Stimulated activated CD4-positive, alpha-beta T cell treated with anti-CD3 and anti-CD28 coated beads, Interleukin-15, amount 100 ng/mL, for 48 hours (primary cell): Measurements from ENCODE around the gene TFB2M.
"Not testable (repeated sequence)": the region's sequence is repeated elsewhere in the genome, so short reads cannot be mapped to it uniquely, and the experiment has no call there.

ENCODE experiments used
- DNase-seq, 2 donors: peaks; one replicate each; pipeline ENCODE4 v3.0.0-alpha.2; 2020; ENCODE audit warnings: low read depth in 2 of 2

The TFB2M gene

GRCh38 chr1:246582301-246583055, 16.4 kb upstream of the TFB2M start:
- DNase-seq = no peak

DNA sequence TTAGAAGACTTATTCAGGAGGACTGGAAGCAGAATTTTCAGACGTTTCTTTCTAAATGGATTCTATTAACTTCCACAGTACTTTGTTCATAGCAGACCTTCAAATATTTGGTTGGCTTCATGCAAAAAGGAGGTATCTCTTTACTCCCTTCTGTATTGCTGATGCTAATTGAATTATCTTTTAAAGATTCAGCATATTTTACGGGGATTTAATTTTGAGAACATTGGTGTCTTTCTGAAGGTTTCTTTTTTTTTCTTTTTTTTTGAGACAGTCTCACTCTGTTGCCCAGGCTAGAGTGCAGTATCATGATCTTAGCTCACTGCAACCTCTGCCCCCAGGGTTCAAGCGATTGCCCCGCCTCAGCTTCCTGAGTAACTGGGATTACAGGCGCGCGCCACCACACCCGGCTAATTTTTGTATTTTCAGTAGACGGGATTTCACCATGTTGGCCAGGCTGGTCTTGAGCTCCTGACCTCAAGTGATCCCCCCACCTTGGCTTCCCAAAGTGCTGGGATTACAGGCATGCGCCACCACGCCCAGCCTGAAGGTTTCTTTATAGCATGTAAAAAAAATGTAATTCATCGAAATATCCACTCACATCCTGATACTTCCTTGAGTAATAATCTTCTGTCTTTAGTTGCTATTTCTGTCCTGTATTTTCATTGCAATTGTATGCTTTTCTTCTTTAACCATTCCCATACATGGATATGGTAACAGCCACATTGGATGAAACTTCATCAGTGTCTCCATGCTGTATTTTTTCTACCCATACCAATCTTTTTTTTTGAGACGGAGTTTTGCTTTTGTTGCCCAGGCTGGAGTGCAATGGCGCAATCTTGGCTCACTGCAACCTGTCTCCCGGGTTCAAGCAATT, 14.7 kb upstream of the TFB2M start:
- DNase-seq = no peak

- DNase-seq = no peak
Measured at GRCh38 chr1:246579818-246580217, 13.8 kb upstream of the TFB2M start.

- no peak for DNase-seq
Measured at GRCh38 chr1:246577720-246578106, 11.7 kb upstream of the TFB2M start.

DNA sequence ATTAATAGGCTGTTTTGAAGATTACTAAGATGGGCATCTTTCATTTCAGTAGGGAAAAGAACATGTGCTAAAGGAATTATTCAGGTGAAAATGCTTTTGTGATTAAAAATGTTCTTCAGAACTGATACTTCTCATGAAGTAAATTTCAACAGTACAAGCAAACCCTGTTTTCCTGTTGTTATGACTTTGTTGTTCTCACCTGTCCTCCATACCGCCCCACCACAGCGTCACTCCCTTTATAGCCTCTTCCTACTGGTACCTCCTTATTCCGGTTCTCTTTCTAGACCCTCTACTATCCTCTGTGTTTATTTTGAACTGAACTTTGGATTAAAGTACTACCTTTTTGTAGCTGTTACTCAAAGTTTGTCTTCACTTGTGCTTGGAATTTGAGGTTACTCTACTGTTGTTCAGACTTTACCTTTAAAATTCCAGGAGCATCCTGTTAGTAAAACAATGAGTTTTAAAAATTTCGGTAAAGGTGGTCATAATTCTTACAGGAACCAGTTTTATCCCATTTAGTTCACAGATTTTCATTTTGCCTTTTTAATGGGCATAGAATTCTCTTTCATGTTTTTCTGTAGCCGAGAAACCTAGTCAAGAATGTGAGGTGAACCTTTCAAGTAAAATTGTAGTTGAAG, 11.1 kb upstream of the TFB2M start:
- DNase-seq = no peak

- DNase-seq = no peak
Measured at GRCh38 chr1:246576709-246577032, 10.6 kb upstream of the TFB2M start.

GRCh38 chr1:246573491-246573890, 7.4 kb upstream of the TFB2M start:
- DNase-seq = no peak

- no peak for DNase-seq
Measured at GRCh38 chr1:246572785-246573184, 6.7 kb upstream of the TFB2M start.

- DNase-seq = no peak
Measured at GRCh38 chr1:246571953-246572352, 5.9 kb upstream of the TFB2M start.

DNA sequence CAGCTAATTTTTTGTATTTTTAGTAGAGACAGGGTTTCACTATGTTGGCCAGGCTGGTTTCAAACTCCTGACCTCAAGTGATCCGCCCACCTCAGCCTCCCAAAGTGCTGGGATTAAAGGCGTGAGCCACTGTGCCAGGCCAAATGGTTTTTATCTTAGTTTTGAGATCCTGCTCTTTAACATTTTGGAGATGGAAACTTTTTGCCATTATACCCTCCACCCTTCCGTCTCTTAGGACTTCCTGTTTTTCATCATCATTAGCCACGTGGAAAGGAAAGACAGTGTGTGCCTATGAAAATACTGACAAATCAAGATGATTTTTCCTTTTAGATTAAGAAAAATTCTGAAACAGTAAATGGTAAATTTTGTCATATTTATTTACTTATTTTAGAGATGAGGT, 5.2 kb upstream of the TFB2M start:
- DNase-seq = not testable (repeated sequence)

- no peak for DNase-seq
Measured at GRCh38 chr1:246569248-246570238, 3.5 kb upstream of the TFB2M start.

- no peak for DNase-seq
Measured at GRCh38 chr1:246567646-246568235, 1.7 kb upstream of the TFB2M start.

DNA sequence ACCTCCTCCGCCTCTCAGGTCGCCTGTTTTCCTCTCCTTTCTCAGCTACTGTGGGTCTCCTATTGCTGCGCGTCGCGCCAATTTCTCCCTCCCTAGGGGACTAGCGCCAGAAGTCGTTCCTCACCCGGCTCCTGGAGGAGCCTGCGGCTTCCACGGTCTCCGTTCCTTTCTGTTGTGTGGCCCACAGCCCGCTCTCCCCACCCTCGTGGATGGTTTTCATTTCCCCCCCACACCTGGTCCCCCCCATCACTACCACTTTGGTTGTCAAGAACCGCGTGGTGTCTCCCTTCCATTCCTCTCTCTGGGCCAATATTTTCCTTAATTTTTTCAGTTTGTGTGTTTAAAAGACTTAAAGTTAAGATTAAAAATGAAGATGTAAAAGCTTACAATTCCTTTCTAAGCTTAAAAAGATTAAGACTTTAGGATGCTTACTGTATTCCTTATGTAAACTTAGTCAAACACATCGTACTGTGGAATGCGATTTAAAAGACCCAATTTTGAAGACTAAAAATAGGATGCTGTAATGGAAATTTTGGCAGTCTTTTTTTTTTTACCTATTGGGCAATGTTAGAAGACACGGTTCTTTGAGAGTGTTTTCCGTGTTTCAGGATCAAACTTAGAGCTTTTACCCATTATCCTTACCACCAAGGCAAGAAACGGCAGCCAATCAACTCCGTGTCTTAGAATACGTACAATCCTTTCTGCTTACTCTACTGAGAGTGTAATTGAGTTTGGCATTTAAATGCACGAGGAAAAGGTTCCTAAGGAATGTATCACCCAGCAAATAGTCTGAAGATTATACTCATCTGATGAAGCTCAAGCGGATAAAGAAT, 968 bp upstream of the TFB2M start:
- peak in 1 of 2 donors; percentile 19 for DNase-seq

DNA sequence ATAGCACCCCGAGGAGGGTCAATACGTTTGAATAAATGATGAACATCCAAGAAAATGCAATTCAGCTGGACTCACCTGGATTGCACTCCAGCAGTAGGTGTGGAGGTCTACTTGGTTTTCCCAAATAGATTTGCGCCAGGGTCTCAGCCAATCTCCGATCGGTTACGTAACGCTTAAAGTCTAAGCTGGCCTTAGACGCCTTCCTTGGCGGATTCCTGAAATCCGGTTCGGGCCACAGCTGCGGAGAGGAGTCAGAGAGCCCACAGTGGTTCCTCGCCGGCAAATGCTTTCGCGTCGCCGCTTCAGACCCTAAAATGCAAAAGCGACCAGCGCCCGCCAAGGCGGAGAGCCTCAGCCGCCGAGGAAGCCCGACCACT, 322 bp downstream of the TFB2M start:
- DNase-seq = no peak

GRCh38 chr1:246564839-246565750, 966 bp downstream of the TFB2M start:
- DNase-seq = no peak

GRCh38 chr1:246560833-246561232, 5.2 kb downstream of the TFB2M start:
- not testable (repeated sequence) for DNase-seq

- no peak for DNase-seq
Measured at GRCh38 chr1:246559310-246559709, 6.8 kb downstream of the TFB2M start.

GRCh38 chr1:246558041-246558440, 8.0 kb downstream of the TFB2M start:
- no peak for DNase-seq

DNA sequence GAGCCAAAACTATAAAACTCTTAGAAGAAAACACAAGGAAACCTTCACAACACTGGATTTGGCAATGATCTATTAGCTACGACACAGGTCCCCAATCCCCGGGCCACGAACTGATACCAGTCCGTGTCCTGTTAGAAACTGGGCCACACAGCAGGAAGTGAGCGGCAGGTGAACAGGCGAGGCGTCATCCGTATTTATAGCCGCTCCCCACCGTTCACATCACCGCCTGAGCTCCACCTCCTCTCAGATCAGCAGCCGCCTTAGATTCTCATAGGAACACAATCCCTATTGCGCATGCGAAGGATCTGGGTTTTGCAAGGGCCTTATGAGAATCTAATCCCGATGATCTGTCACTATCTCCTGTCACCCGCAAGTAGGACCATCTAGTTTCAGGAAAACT, 11.9 kb downstream of the TFB2M start:
- no peak for DNase-seq
